Coronary artery (tissue), 2 donors: ENCODE data around the gene NOSTRIN.
A peak's percentile ranks its signal among the peaks of the same experiment; 100 is the strongest.
"Not testable (repeated sequence)": the region's sequence is repeated elsewhere in the genome, so short reads cannot be mapped to it uniquely, and the experiment has no call there.

Experiments
- DNase-seq: peaks from one replicate; pipeline ENCODE4 v3.0.0-alpha.2; 2017; ENCODE audit warnings: low spot score
- H3K27ac ChIP-seq, 2 donors: fragments of 200-600 bp; sonication (generic); one replicate each; pipeline ENCODE4 v1.5.1; 2016 to 2019
- H3K4me3 ChIP-seq: fragments of 200-600 bp; sonication (generic); 2 replicates; pipeline ENCODE4 v1.5.1; 2016; ENCODE audit warnings: mild to moderate bottlenecking, moderate library complexity
- CTCF ChIP-seq: fragments of 200-600 bp; sonication (generic); IDR thresholded peaks from one replicate; pipeline ENCODE4 v1.5.1; 2019; ENCODE audit warnings: antibody characterized with exemption

NOSTRIN gene

GRCh38 chr2:168790226-168790902 lies 12.1 kb upstream of the NOSTRIN start:
- Histone ChIP-seq H3K4me3 (no peak overlapping the region), H3K27ac (no peak overlapping the region)
- no peak for DNase-seq
- no peak for TF ChIP-seq CTCF

GRCh38 chr2:168791140-168791539 lies 11.3 kb upstream of the NOSTRIN start:
- not testable (repeated sequence) for H3K4me3 ChIP-seq, H3K27ac ChIP-seq, DNase-seq

GRCh38 chr2:168793596-168793995 lies 8.8 kb upstream of the NOSTRIN start:
- DNase-seq, result no peak
- no peak for TF ChIP-seq CTCF
- Histone ChIP-seq H3K27ac (no peak overlapping the region), H3K4me3 (no peak overlapping the region)

- DNase-seq, result no peak
Measured at GRCh38 chr2:168794968-168795367, 7.5 kb upstream of the NOSTRIN start.

GRCh38 chr2:168796090-168796577 lies 6.3 kb upstream of the NOSTRIN start:
- TF ChIP-seq CTCF, result no peak
- H3K4me3 ChIP-seq, result no peak overlapping the region
- peak overlapping the region in 1 of 2 donors; percentile 56 for H3K27ac ChIP-seq
- no peak for DNase-seq

More at GRCh38 chr2:168794968-168795367, 7.5 kb upstream of the NOSTRIN start:
- TF ChIP-seq CTCF, result no peak
- H3K4me3 ChIP-seq, result no peak overlapping the region
- no peak overlapping the region for H3K27ac ChIP-seq

- TF ChIP-seq CTCF, result no peak
- peak overlapping the region in 1 of 2 donors; percentile 56 for H3K27ac ChIP-seq
- H3K4me3 ChIP-seq, result no peak overlapping the region
- no peak for DNase-seq
Measured at GRCh38 chr2:168796583-168797285, 5.7 kb upstream of the NOSTRIN start.

GRCh38 chr2:168797286-168797655 lies 5.2 kb upstream of the NOSTRIN start:
- no peak for DNase-seq
- TF ChIP-seq CTCF, result no peak
- Histone ChIP-seq H3K4me3 (no peak overlapping the region), H3K27ac (no peak overlapping the region)
